HEK293 (cell line): ENCODE measurements around the gene ACOT7.
A peak's percentile ranks its signal among the peaks of the same experiment; 100 is the strongest.

Experiments used
- CTCF ChIA-PET: fragments of 350-600 bp; formaldehyde crosslinking; extraction: SDS; loops from one replicate; lab custom pipeline; 2021; ENCODE audit warnings: antibody characterized with exemption; lab: Yijun Ruan, JAX
- POLR2A ChIA-PET: fragments of 300-600 bp; formaldehyde crosslinking; extraction: SDS; loops from one replicate; lab custom pipeline; 2020; ENCODE audit warnings: antibody characterized with exemption, inconsistent platforms; lab: Yijun Ruan, JAX
- H3K27ac ChIP-seq: fragments of 200-500 bp; sonication (Bioruptor generic); 2 replicates; pipeline ENCODE4 v1.5.1; 2014; ENCODE audit warnings: low read depth, low read length, control low read depth, inconsistent platforms; ENCODE audit errors: extremely low read depth
- H3K36me3 ChIP-seq, 2 experiments: fragments of 200-500 bp in 1 of 2; sonication (Bioruptor generic) in 1 of 2; 1 replicate in 1 of 2; 2 replicates in 1 of 2; pipeline ENCODE4 v1.5.1; 2014 to 2017; ENCODE audit warnings: inconsistent platforms in 2 of 2, low read length in 2 of 2; ENCODE audit not compliant: control insufficient read depth in 2 of 2, insufficient read depth in 1 of 2
- H3K4me1 ChIP-seq: fragments of 200-500 bp; sonication (Bioruptor generic); 2 replicates; pipeline ENCODE4 v1.5.1; 2014; ENCODE audit warnings: mild to moderate bottlenecking, low read length, inconsistent platforms; ENCODE audit not compliant: control insufficient read depth, insufficient read depth
- H3K4me3 ChIP-seq: 2 replicates; pipeline ENCODE4 v1.5.1; 2011; ENCODE audit warnings: low read depth, mild to moderate bottlenecking, control low read depth, low read length, moderate library complexity
- H3K9me3 ChIP-seq: fragments of 200-500 bp; sonication (Bioruptor generic); 2 replicates; pipeline ENCODE4 v1.5.1; 2014; ENCODE audit warnings: low read depth, low read length, inconsistent platforms; ENCODE audit not compliant: control insufficient read depth, insufficient read depth
- AEBP2 ChIP-seq: fragments of 450-650 bp; formaldehyde crosslinking; IDR thresholded peaks from 2 replicates; pipeline ENCODE4 v1.5.1; 2016; ENCODE audit warnings: missing biosample characterization, missing genetic modification characterization, borderline replicate concordance
- FEZF1 ChIP-seq: fragments of 450-650 bp; formaldehyde crosslinking; IDR thresholded peaks from 2 replicates; pipeline ENCODE4 v1.5.1; 2016; ENCODE audit warnings: missing biosample characterization, missing genetic modification characterization
- GLIS1 ChIP-seq: fragments of 450-650 bp; formaldehyde crosslinking; IDR thresholded peaks from 2 replicates; pipeline ENCODE4 v1.5.1; 2016; ENCODE audit warnings: missing biosample characterization, missing genetic modification characterization
- KLF17 ChIP-seq: fragments of 450-650 bp; formaldehyde crosslinking; IDR thresholded peaks from 2 replicates; pipeline ENCODE4 v1.5.1; 2016; ENCODE audit warnings: missing biosample characterization, missing genetic modification characterization
- KLF8 ChIP-seq: fragments of 450-650 bp; formaldehyde crosslinking; IDR thresholded peaks from 2 replicates; pipeline ENCODE4 v1.5.1; 2016; ENCODE audit warnings: missing biosample characterization, missing genetic modification characterization
- PBX3 ChIP-seq: sonication (generic); formaldehyde crosslinking; IDR thresholded peaks from 2 replicates; pipeline ENCODE4 v1.8.1; 2022; ENCODE audit warnings: mild to moderate bottlenecking, moderate library complexity, missing genetic modification reagents
- YY1 ChIP-seq: fragments of 450-650 bp; formaldehyde crosslinking; IDR thresholded peaks from 2 replicates; pipeline ENCODE4 v1.5.1; 2018; ENCODE audit warnings: missing biosample characterization, missing genetic modification characterization
- ZBTB1 ChIP-seq: fragments of 450-650 bp; formaldehyde crosslinking; IDR thresholded peaks from 2 replicates; pipeline ENCODE4 v1.5.1; 2016; ENCODE audit warnings: missing biosample characterization, missing genetic modification characterization
- ZBTB17 ChIP-seq: fragments of 450-650 bp; formaldehyde crosslinking; IDR thresholded peaks from 2 replicates; pipeline ENCODE4 v1.5.1; 2016; ENCODE audit warnings: missing biosample characterization, missing genetic modification characterization
- ZBTB20 ChIP-seq: fragments of 450-650 bp; formaldehyde crosslinking; IDR thresholded peaks from 2 replicates; pipeline ENCODE4 v1.5.1; 2016; ENCODE audit warnings: missing biosample characterization, missing genetic modification characterization
- ZBTB44 ChIP-seq: fragments of 450-650 bp; IDR thresholded peaks from 2 replicates; pipeline ENCODE4 v1.5.1; 2018; ENCODE audit warnings: missing biosample characterization, mild to moderate bottlenecking, missing genetic modification characterization
- ZNF10 ChIP-seq: fragments of 450-650 bp; formaldehyde crosslinking; IDR thresholded peaks from 2 replicates; pipeline ENCODE4 v1.5.1; 2017; ENCODE audit warnings: missing biosample characterization, missing genetic modification characterization
- ZNF2 ChIP-seq: fragments of 450-650 bp; formaldehyde crosslinking; IDR thresholded peaks from 2 replicates; pipeline ENCODE4 v1.5.1; 2016; ENCODE audit warnings: missing biosample characterization, missing genetic modification characterization
- ZNF214 ChIP-seq: fragments of 450-650 bp; formaldehyde crosslinking; IDR thresholded peaks from 2 replicates; pipeline ENCODE4 v1.5.1; 2017; ENCODE audit warnings: missing biosample characterization, mild to moderate bottlenecking, missing genetic modification characterization, borderline replicate concordance
- ZNF266 ChIP-seq: fragments of 450-650 bp; formaldehyde crosslinking; IDR thresholded peaks from 2 replicates; pipeline ENCODE4 v1.5.1; 2016; ENCODE audit warnings: missing biosample characterization, missing genetic modification characterization, low read depth
- ZNF354C ChIP-seq: fragments of 450-650 bp; formaldehyde crosslinking; IDR thresholded peaks from 2 replicates; pipeline ENCODE4 v1.5.1; 2016; ENCODE audit warnings: missing biosample characterization, missing genetic modification characterization, low read depth, borderline replicate concordance
- ZNF37A ChIP-seq: fragments of 450-650 bp; IDR thresholded peaks from 2 replicates; pipeline ENCODE4 v1.5.1; 2018; ENCODE audit warnings: missing biosample characterization, missing genetic modification characterization
- ZNF521 ChIP-seq: fragments of 450-650 bp; formaldehyde crosslinking; IDR thresholded peaks from 2 replicates; pipeline ENCODE4 v1.5.1; 2017; ENCODE audit warnings: missing biosample characterization, mild to moderate bottlenecking, missing genetic modification characterization
- ZNF549 ChIP-seq: fragments of 450-650 bp; IDR thresholded peaks from 2 replicates; pipeline ENCODE4 v1.5.1; 2018; ENCODE audit warnings: missing biosample characterization, missing genetic modification characterization, mild to moderate bottlenecking, inconsistent platforms, moderate library complexity
- ZNF561 ChIP-seq: fragments of 450-650 bp; IDR thresholded peaks from 2 replicates; pipeline ENCODE4 v1.5.1; 2018; ENCODE audit warnings: missing biosample characterization, missing genetic modification characterization, borderline replicate concordance
- ZNF776 ChIP-seq: fragments of 450-650 bp; formaldehyde crosslinking; IDR thresholded peaks from 2 replicates; pipeline ENCODE4 v1.5.0; 2017; ENCODE audit warnings: missing biosample characterization, missing genetic modification characterization, borderline replicate concordance
- ZNF792 ChIP-seq: fragments of 450-650 bp; formaldehyde crosslinking; IDR thresholded peaks from 2 replicates; pipeline ENCODE4 v1.5.1; 2016; ENCODE audit warnings: missing biosample characterization, missing genetic modification characterization
- ZSCAN23 ChIP-seq: fragments of 450-650 bp; formaldehyde crosslinking; IDR thresholded peaks from 2 replicates; pipeline ENCODE4 v1.5.1; 2016; ENCODE audit warnings: missing biosample characterization, missing genetic modification characterization
- ZSCAN5A ChIP-seq: fragments of 450-650 bp; formaldehyde crosslinking; IDR thresholded peaks from 2 replicates; pipeline ENCODE4 v1.5.1; 2016; ENCODE audit warnings: missing biosample characterization, missing genetic modification characterization
- TF ChIP-seq, protein P1 (sequence below): fragments of 450-650 bp; formaldehyde crosslinking; IDR thresholded peaks from 2 replicates; pipeline ENCODE4 v1.5.1; 2017; ENCODE audit warnings: missing biosample characterization, missing genetic modification characterization
- TF ChIP-seq, protein P2 (sequence below): fragments of 450-650 bp; formaldehyde crosslinking; IDR thresholded peaks from 2 replicates; pipeline ENCODE4 v1.5.1; 2016; ENCODE audit warnings: missing biosample characterization, missing genetic modification characterization, low read depth

ACOT7 gene

GRCh38 chr1:6389971-6390370, 3.6 kb downstream of the ACOT7 start (continued):
- TF ChIP-seq YY1 (tag by site-specific recombination): no peak
- TF ChIP-seq ZNF354C: no peak

GRCh38 chr1:6386371-6386949, 7.1 kb downstream of the ACOT7 start:
- CTCF ChIA-PET: interaction anchor here (0.6 to 1.0 kb wide), 5 partner anchors 21 to 42 kb away, joined by 3 to 4 read pairs (median 3); no protein-coding TSS in a partner anchor
- peak overlapping the region; percentile 32; the same call in 1 of the 2 replicates for H3K4me3 ChIP-seq
- H3K4me1 ChIP-seq: peaks cover 16% of the 10 kb centered on the region
- POLR2A ChIA-PET: interaction anchor here (0.5 to 1.4 kb wide), 2 partner anchors 10 to 21 kb away, joined by 3 to 5 read pairs; no protein-coding TSS in a partner anchor
- no peaks in the 10 kb centered on the region for H3K9me3 ChIP-seq
- H3K27ac ChIP-seq: peak overlapping the region; percentile 66
- H3K36me3 ChIP-seq: peaks cover 0 to 16% of the 10 kb centered on the region in 2 experiments; a peak in 2 of 3 replicates
- TF ChIP-seq ZNF266 (tag by site-specific recombination) (no peak), ZNF2 (tag by site-specific recombination) (no peak), ZNF214 (tag by site-specific recombination) (no peak), ZBTB17 (no peak), GLIS1 (peak; percentile 91), KLF8 (tag by site-specific recombination) (peak; percentile 13; the same call in 1 of the 2 replicates), AEBP2 (no peak), FEZF1 (tag by site-specific recombination) (no peak), ZNF10 (no peak), ZNF37A (tag by site-specific recombination) (no peak), ZSCAN5A (tag by site-specific recombination) (no peak), ZBTB1 (tag by site-specific recombination) (no peak), ZSCAN23 (no peak), ZBTB20 (no peak), PBX3 (CRISPR knock-in tag) (no peak), ZNF792 (no peak), ZNF521 (tag by site-specific recombination) (no peak), ZNF549 (tag by site-specific recombination) (no peak), KLF17 (peak; percentile 82; the same call in 1 of the 2 replicates), ZBTB44 (peak; percentile 65), ZNF776 (tag by site-specific recombination) (no peak), ZNF561 (no peak)
- TF ChIP-seq, protein P1, sequence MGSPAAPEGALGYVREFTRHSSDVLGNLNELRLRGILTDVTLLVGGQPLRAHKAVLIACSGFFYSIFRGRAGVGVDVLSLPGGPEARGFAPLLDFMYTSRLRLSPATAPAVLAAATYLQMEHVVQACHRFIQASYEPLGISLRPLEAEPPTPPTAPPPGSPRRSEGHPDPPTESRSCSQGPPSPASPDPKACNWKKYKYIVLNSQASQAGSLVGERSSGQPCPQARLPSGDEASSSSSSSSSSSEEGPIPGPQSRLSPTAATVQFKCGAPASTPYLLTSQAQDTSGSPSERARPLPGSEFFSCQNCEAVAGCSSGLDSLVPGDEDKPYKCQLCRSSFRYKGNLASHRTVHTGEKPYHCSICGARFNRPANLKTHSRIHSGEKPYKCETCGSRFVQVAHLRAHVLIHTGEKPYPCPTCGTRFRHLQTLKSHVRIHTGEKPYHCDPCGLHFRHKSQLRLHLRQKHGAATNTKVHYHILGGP (tag by site-specific recombination): no peak
- TF ChIP-seq, protein P2, sequence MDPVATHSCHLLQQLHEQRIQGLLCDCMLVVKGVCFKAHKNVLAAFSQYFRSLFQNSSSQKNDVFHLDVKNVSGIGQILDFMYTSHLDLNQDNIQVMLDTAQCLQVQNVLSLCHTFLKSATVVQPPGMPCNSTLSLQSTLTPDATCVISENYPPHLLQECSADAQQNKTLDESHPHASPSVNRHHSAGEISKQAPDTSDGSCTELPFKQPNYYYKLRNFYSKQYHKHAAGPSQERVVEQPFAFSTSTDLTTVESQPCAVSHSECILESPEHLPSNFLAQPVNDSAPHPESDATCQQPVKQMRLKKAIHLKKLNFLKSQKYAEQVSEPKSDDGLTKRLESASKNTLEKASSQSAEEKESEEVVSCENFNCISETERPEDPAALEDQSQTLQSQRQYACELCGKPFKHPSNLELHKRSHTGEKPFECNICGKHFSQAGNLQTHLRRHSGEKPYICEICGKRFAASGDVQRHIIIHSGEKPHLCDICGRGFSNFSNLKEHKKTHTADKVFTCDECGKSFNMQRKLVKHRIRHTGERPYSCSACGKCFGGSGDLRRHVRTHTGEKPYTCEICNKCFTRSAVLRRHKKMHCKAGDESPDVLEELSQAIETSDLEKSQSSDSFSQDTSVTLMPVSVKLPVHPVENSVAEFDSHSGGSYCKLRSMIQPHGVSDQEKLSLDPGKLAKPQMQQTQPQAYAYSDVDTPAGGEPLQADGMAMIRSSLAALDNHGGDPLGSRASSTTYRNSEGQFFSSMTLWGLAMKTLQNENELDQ (tag by site-specific recombination): no peak
